Right renal cortex interstitium (tissue), 3 donors: ENCODE measurements around the gene PGK2. TPM values are rescaled to one million over a fixed set of nuclear protein-coding genes. Genes with fewer than 3 reads are reported as not detected.

Source experiments
- DNase-seq, 3 donors: peaks; one replicate each; pipeline ENCODE4 v3.0.0-alpha.2; 2013; ENCODE audit warnings: low read depth in 3 of 3, low spot score in 2 of 3
- polyA plus RNA-seq, 3 donors: library from polyadenylated mRNA; unstranded; fragments of 120-200 nt; gene quantifications; one replicate each; pipeline ENCODE4 v1.2.1, GENCODE V29; 2013; ENCODE audit not compliant: insufficient read length in 3 of 3

PGK2 gene
- polyA plus RNA-seq, 3 donors: not detected

DNA sequence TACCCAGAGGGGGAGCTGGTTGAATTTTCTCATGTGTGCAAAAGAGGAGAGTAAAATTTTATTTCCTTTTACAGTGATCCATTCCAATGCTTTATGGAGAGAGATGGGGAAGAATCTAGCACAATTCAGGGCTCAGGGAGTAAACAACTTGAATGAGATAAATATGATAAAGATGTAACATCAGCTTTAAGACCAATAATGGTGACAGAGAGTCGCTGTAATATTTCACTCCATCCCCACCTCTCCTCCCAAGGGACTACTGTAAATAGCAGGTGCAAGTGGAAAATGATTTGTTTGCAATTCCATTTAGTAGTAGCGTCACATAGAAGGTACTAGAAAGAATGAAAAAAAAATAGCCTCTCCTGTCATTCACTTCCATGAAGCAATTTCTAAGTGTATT lies 47.7 kb downstream of the PGK2 start:
- DNase-seq: no peak

DNA sequence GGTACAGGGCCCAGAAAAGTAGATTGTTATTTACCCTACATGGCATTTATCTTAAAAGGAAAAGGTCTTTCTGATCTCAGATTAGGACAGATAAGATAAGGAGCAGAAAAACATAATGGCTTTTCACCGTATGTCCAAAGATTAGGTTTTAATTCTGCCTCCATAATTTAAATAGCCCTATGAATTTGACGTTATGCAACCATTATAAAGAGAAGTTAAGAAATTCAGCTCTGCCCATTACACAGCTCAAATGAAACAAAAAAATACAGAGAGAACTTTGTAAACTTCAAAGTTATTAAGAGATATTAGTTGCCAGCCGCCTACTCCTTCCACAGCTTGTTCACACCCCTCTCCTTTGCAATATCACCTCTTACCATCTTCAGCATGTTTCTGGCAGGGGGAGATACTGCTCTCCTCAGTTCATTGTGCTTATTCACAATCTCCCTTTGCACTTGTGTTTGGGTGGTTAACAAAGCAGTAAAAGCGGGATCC lies 51.0 kb downstream of the PGK2 start:
- DNase-seq: no peak

Other genes with a start within 250 kb of the PGK2 start
- gene C6orf141, start 236.6 kb downstream of the PGK2 start, polyA plus RNA-seq: under 1 TPM; 0.21 to 0.61 (median 0.58) TPM
- 1 to 10 TPM in 1 of 3 donors, under 1 TPM in 2; 0.67 to 1.6 (median 0.80) TPM for gene RHAG, start 150.4 kb downstream of the PGK2 start, polyA plus RNA-seq
- under 1 TPM; 0.15 to 0.24 (median 0.18) TPM for gene CRISP2, start 73.7 kb downstream of the PGK2 start, polyA plus RNA-seq
- gene CRISP3, start 42.9 kb downstream of the PGK2 start, polyA plus RNA-seq: under 1 TPM; 0.10 to 0.55 (median 0.10) TPM
- gene CRISP1, start 79.2 kb upstream of the PGK2 start, polyA plus RNA-seq: under 1 TPM in 2 of 3 donors, not detected in 1; 0.10 to 0.12 TPM
- gene DEFB114, start 176.9 kb upstream of the PGK2 start, polyA plus RNA-seq: not detected
- gene DEFB113, start 182.3 kb upstream of the PGK2 start, polyA plus RNA-seq: not detected
- gene DEFB110, start 234.7 kb upstream of the PGK2 start, polyA plus RNA-seq: not detected